Measurements from ENCODE around the gene UBE2J2. TPM values are rescaled to one million over a fixed set of nuclear protein-coding genes. Genes with fewer than 3 reads are reported as not detected.

Gene UBE2J2
- total and polyA plus RNA-seq, 4 donors = 36.0 to 57.4 (median 47.1) TPM

DNA sequence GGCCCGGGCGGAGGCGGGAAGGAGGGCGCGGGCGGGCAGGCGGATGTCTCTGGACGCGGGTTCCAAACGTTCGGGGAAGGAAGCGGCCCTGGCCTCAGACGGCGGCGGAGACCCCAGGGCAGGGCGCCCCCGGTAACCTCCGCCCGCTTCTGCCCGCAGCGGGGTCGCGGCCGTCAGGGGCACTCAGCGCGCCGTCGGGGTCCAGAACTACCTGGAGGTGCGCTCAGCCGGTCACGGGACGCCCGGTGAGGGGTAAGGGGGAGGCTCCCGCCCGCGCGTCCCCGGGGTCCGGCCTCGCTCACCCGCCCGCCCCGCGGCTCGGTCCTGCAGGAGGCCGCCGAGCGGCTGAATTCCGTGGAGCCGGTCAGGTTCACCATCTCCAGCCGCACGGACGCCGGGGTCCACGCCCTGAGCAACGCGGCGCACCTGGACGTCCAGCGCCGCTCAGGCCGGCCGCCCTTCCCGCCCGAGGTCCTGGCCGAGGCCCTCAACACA, 35.1 kb upstream of the UBE2J2 start:
- Histone ChIP-seq H3K4me3 (peak overlapping the region; percentile 79), H3K9ac (ENCODE audit: insufficient read depth in 1 of 2, low read length in 2 of 2) (peak overlapping the region in 1 of 2 donors; percentile 25), H3K36me3 (ENCODE audit: control insufficient read depth in 4 of 4, insufficient read depth in 4 of 4, low read length in 4 of 4) (peaks cover 0 to 37% (median 11%) of the 10 kb centered on the region in 4 donors), H3K27ac (ENCODE audit: low read depth in 1 of 2, low read length in 1 of 2) (peak overlapping the region; percentile 90 to 91), H3K4me1 (ENCODE audit: control insufficient read depth in 5 of 5, insufficient read depth in 5 of 5, low read length in 5 of 5) (peaks cover 10 to 42% (median 17%) of the 10 kb centered on the region in 5 donors), H3K27me3 (ENCODE audit: control insufficient read depth in 3 of 3, insufficient read depth in 3 of 3, low read length in 2 of 3) (no peaks in the 10 kb centered on the region), H3K9me3 (ENCODE audit: control insufficient read depth in 4 of 4, insufficient read depth in 3 of 4, low read length in 3 of 4) (no peaks in the 10 kb centered on the region)
- WGBS, 2 donors = 1% methylated on average over 28 to 66 of the region's 66 CpGs
- ATAC-seq (ENCODE audit: insufficient read depth, low FRiP score) (no peak), DNase-seq (no peak)
- TF ChIP-seq, protein P1, sequence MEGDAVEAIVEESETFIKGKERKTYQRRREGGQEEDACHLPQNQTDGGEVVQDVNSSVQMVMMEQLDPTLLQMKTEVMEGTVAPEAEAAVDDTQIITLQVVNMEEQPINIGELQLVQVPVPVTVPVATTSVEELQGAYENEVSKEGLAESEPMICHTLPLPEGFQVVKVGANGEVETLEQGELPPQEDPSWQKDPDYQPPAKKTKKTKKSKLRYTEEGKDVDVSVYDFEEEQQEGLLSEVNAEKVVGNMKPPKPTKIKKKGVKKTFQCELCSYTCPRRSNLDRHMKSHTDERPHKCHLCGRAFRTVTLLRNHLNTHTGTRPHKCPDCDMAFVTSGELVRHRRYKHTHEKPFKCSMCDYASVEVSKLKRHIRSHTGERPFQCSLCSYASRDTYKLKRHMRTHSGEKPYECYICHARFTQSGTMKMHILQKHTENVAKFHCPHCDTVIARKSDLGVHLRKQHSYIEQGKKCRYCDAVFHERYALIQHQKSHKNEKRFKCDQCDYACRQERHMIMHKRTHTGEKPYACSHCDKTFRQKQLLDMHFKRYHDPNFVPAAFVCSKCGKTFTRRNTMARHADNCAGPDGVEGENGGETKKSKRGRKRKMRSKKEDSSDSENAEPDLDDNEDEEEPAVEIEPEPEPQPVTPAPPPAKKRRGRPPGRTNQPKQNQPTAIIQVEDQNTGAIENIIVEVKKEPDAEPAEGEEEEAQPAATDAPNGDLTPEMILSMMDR (IDR thresholded peaks at IDR 0.05; ENCODE audit: control extremely low read depth, extremely low read depth) = no peak

GRCh38 chr1:1307923-1308755, 34.5 kb upstream of the UBE2J2 start, which contains the start of the genes ACAP3 and PUSL1:
Gene ACAP3 (minus strand): TSS chr1:1307930. CDS start chr1:1307815, 115 bp downstream.
Gene PUSL1 (plus strand): TSS chr1:1308597. CDS start chr1:1308644, 47 bp downstream.
- TF ChIP-seq, protein P1 (IDR thresholded peaks at IDR 0.05; ENCODE audit: control extremely low read depth, extremely low read depth) = no peak
- Histone ChIP-seq H3K4me3 (peak within 1 kb of the TSS; percentile 79), H3K36me3 (ENCODE audit: control insufficient read depth in 4 of 4, insufficient read depth in 4 of 4, low read length in 4 of 4) (peaks cover 0 to 30% (median 10%) of the 10 kb centered on the region in 4 donors), H3K27me3 (ENCODE audit: control insufficient read depth in 3 of 3, insufficient read depth in 3 of 3, low read length in 2 of 3) (no peaks in the 10 kb centered on the region), H3K9ac (ENCODE audit: insufficient read depth in 1 of 2, low read length in 2 of 2) (peak within 1 kb of the TSS; percentile 25 to 26), H3K27ac (ENCODE audit: low read depth in 1 of 2, low read length in 1 of 2) (peak within 1 kb of the TSS; percentile 91 to 96), H3K9me3 (ENCODE audit: control insufficient read depth in 4 of 4, insufficient read depth in 3 of 4, low read length in 3 of 4) (no peaks in the 10 kb centered on the region), H3K4me1 (ENCODE audit: control insufficient read depth in 5 of 5, insufficient read depth in 5 of 5, low read length in 5 of 5) (peaks cover 11 to 42% (median 17%) of the 10 kb centered on the region in 5 donors)
- DNase-seq (peak; percentile 93 to 96 (median 94)), ATAC-seq (ENCODE audit: insufficient read depth, low FRiP score) (peak; percentile 78)
- 0 to 1% methylated on average over 75 to 130 of the region's 131 CpGs for WGBS, 2 donors

DNA sequence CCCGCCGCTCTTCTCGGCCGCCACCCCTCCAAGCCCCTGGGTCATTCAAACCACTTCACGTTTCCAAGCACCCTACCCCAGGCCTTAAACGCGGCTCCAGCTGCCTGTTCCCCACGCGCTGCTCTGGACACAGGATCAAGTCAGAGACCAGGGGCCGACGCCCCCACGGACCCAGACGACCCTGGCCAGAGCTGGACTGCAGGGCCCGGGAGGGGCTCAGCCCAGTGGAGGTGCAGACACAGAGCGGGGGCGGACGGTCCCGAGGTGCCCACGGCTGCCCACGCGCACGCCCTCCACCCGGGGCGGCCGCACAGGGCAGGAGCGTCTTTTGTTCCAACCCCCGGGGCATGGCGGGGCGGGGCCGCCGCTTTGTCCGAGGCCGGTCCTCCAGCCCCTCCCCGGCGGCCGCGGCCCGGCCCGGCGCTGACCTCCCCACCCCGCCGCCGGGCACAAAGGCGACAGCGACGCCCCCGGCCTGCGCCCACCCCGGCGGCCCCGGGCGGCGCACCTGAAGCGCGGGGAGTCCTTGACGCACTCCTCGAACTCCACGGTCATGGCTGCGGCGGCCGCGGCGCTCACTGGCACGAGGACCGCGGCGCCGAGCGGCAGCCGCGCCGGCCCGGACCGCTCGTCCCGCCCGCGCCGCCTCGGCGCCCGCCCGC, 33.7 kb upstream of the UBE2J2 start:
- Histone ChIP-seq H3K9me3 (ENCODE audit: control insufficient read depth in 4 of 4, insufficient read depth in 3 of 4, low read length in 3 of 4) (no peaks in the 10 kb centered on the region), H3K9ac (ENCODE audit: insufficient read depth in 1 of 2, low read length in 2 of 2) (peak overlapping the region in 1 of 2 donors; percentile 26), H3K36me3 (ENCODE audit: control insufficient read depth in 4 of 4, insufficient read depth in 4 of 4, low read length in 4 of 4) (peaks cover 0 to 23% (median 6%) of the 10 kb centered on the region in 4 donors), H3K4me1 (ENCODE audit: control insufficient read depth in 5 of 5, insufficient read depth in 5 of 5, low read length in 5 of 5) (peaks cover 11 to 42% (median 17%) of the 10 kb centered on the region in 5 donors), H3K27ac (ENCODE audit: low read depth in 1 of 2, low read length in 1 of 2) (peak overlapping the region; percentile 85 to 88), H3K4me3 (peak overlapping the region; percentile 69), H3K27me3 (ENCODE audit: control insufficient read depth in 3 of 3, insufficient read depth in 3 of 3, low read length in 2 of 3) (no peaks in the 10 kb centered on the region)
- WGBS, 2 donors = 1 to 5% methylated on average over 33 to 83 of the region's 83 CpGs
- DNase-seq (peak in 1 of 3 donors; percentile 33), ATAC-seq (ENCODE audit: insufficient read depth, low FRiP score) (no peak)
- TF ChIP-seq, protein P1 (IDR thresholded peaks at IDR 0.05; ENCODE audit: control extremely low read depth, extremely low read depth) = no peak
